DMS153 (cell line): ENCODE results near the gene ITGA1.

Experiments
- DNase-seq: peaks from one replicate; lab custom pipeline; 2025; lab: John Stamatoyannopoulos, UW

The ITGA1 gene

DNA sequence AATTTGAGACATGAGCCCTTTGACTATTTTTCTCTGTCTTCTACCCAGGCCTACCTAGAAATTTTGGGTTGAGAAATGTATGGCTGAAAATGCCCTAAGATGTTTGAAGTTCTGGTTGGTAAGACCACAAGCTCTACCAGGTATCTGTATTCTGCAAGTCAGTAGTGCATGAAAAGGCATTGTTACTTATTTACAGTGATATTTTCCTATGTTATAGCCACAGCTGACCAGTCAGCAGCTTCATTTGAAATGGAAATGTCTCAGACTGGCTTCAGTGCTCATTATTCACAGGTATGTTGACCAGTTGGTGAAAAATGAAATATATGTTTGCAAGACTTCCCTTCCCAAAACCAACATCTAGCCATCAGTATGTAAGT lies 109.5 kb downstream of the ITGA1 start:
- no peak for DNase-seq

DNA sequence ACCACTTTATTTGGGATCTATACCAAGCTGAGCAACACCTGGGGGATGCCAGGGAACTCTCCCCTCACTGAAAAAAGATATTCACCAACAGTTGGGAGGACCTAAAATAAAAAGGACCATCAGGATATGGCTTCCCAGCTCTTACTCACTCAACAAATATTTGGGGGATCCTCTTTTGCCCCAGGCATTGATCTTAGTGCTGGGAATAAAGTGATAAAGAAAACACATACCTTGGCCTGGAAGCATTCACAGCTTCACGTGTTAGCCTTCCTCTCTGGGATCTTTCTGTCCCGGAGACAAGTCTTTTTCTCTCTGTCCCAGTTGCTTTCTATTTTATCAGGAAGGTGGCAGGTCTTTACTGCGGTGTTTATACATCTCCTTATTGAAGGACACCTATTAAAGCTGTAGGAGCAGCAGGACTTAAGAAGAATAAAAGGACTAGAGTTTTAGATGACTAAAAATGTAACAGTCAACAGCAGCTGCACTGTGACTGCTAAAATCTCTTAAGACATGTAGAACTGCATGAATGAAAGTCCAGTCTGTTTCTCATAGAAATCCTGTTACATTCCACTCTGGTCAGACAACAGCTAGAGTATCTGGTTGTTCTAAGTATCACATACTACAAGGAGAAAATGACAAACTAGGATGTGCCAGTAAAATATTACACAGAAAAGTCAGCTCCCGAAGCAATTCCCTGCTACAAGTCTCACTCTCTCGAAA lies 111.4 kb downstream of the ITGA1 start:
- no peak for DNase-seq

DNA sequence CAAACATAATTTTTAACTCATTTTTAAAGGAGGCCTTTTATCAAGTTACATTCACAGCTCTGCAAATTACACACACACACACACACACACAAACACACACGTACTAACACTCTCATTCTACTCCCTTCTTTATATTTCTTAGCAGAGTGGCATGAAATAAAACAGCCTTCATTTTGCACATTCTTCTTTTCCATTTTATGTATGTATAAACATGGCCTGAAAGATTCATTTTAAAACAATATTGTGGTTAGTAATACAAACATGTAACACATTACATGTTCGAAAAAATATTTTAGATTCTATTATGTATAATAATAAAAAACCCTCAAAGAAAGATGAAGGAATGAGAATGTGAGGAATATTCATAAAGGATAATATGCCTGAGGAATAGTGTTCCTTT lies 115.4 kb downstream of the ITGA1 start:
- no peak for DNase-seq

DNA sequence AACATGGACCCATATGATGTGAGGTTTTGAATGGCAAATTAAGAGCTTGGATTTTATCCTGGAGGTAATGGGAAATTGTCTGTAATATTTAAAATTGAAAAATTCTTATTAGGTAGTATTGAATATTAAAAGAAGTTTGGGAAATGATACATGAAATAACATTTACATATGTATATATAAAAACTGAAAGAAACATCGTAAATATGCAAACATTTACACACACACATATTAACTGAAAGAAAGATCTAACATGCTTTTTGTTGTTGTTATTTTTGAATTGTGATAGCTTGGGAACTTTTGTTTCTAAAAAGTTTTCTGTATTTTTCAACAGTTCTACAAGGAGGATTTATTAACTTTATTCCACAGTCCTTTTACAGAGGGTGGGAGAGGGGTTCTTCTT lies 118.6 kb downstream of the ITGA1 start:
- no peak for DNase-seq

- DNase-seq: no peak
These were observed 119.1 kb downstream of the ITGA1 start for GRCh38 chr5:52906845-52907244.

- no peak for DNase-seq
These were observed 121.5 kb downstream of the ITGA1 start for GRCh38 chr5:52909192-52909591.

- DNase-seq: no peak
These were observed 122.4 kb downstream of the ITGA1 start for GRCh38 chr5:52910071-52910470.

- DNase-seq: peak; percentile 0
These were observed 127.6 kb downstream of the ITGA1 start for GRCh38 chr5:52915176-52915875.

GRCh38 chr5:52920929-52921328 lies 133.2 kb downstream of the ITGA1 start:
- no peak for DNase-seq

GRCh38 chr5:52922384-52922783 lies 134.7 kb downstream of the ITGA1 start:
- DNase-seq: no peak

GRCh38 chr5:52924456-52924855 lies 136.7 kb downstream of the ITGA1 start:
- DNase-seq: no peak

DNA sequence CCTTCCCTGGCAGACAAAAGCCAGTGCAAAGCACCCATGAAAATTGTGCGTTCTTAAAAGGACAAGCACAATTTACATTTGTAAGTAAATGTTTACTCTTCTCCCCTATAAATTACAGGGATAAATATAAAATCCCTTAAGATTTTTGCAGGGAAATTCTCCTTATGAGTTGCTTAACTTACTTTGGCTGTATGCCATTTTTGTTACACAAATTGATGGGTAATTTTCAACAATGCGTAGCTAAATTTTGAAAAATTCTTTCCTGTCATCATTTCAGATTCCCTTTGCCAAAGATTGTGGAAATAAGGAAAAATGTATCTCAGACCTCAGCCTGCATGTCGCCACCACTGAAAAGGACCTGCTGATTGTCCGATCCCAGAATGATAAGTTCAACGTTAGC lies 137.3 kb downstream of the ITGA1 start:
- DNase-seq: no peak

GRCh38 chr5:52928689-52929088 lies 141.0 kb downstream of the ITGA1 start:
- no peak for DNase-seq

DNA sequence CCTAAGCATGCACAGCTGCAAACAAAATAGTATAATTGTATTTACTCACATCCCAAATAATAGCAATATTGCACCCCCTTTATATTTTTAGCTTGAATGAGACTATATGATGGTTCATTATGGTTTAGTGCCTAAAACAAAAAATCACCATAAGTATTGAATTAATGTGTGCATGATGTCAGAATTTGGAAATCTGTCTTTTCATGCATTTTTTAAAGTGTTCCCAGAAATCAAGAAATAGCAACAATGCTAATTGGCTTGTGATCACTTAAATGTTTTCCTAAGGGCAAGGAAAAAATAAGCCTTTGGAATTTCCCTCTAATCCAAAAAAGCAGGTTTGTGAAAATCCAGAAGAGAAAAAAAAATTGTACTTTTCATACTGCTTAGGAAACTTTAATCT lies 150.5 kb downstream of the ITGA1 start:
- no peak for DNase-seq

DNA sequence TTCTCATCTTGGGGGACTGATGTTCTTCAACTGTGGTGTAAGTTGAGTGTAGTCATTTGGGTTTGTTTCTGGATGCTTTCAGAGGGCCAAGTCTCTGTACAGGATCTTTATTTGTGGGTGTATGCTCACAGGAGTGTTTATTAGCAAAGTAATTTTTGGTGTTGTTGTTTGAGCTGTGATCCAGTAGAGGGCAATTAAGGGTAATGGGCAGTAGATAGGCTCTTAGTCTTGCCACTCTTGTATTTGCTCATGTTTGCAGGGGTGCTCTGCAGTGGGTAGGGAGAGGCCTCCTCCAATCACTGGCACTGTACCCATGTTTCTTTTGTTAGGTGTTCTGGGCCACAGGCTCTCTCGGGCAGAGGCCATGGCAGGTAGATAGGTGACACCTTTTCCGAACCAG lies 155.6 kb downstream of the ITGA1 start:
- no peak for DNase-seq

- no peak for DNase-seq
These were observed 156.1 kb downstream of the ITGA1 start for GRCh38 chr5:52943808-52944207.

- DNase-seq: no peak
These were observed 157.3 kb downstream of the ITGA1 start for GRCh38 chr5:52945040-52945439.

- no peak for DNase-seq
These were observed 159.5 kb downstream of the ITGA1 start for GRCh38 chr5:52947208-52947607.

GRCh38 chr5:52947851-52948250 lies 160.1 kb downstream of the ITGA1 start:
- DNase-seq: no peak

- DNase-seq: peak; percentile 4
These were observed 160.8 kb downstream of the ITGA1 start for GRCh38 chr5:52948418-52949076.

DNA sequence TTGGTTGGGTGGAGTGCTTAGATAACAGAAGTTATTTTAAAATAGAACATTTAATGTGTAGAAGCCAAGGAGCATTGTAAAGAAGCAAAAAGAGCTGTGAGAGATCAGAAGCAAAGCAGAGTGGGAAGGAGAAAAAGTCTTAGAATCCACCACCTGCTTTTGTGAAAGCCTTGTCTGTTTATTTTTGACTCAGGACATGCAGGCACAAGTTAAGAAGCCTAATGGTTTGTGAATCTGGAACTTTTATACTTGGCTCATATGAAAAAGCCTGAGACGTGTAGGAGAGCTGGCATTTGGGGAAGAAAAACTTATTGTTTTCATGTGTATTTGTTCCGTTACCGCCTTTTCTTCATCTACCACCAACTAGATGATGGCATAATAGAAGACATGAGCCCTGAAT lies 163.0 kb downstream of the ITGA1 start:
- no peak for DNase-seq

DNA sequence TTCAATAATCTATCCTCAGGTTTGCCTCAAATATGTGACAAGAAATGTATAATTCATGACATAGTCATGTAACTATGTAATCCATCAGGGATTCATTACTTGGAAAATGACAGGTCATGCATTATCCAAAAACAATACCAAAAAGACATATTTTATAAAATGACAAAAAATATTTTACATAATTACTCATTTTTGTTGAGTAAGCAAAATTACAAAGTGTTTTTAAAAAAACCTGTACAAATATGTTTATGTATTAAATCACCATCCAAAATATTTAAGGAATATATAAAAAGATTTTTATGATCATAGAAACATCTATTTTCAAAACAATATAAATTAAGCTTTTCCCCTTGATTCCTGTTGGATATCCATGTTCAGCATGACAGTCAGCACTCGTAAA lies 164.8 kb downstream of the ITGA1 start:
- no peak for DNase-seq

DNA sequence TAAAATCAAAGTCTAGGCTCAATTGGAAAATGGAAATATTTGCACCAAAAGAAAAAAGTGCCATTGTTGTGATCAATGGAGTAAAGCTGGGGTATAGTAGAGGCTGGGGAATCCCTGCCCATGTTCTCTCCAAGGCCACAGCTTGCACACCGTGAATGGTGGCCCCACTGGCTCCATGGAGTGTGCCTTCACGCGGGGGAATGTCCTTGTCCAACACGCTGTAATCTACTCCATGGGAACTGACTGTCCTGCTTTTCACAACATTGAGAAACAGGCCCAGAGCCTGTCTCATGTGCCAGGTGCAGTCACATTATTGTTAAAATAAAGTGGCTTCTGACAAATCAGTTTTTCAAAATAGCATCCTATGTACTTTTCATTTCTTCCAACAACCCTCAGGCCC lies 168.3 kb downstream of the ITGA1 start:
- DNase-seq: no peak
